Prostate gland (tissue), 2 donors: ENCODE data around the gene TANC1.

Source experiments
- CTCF ChIP-seq, 4 experiments: fragments of 200-600 bp in 2 of 4; fragments of 450-650 bp in 2 of 4; sonication (generic) in 2 of 4; IDR thresholded peaks; 1 replicate in 3 of 4; 2 replicates in 1 of 4; pipeline ENCODE4 v1.5.1; 2016 to 2019; ENCODE audit warnings: antibody characterized with exemption in 4 of 4, mild to moderate bottlenecking in 2 of 4, moderate library complexity in 2 of 4
- POLR2A ChIP-seq: fragments of 450-650 bp; IDR thresholded peaks from one replicate; pipeline ENCODE4 v1.6.1; 2016; ENCODE audit warnings: antibody characterized with exemption, mild to moderate bottlenecking

GRCh38 chr2:159124931-159125467 is 156.6 kb downstream of the TANC1 start:
- no peak for TF ChIP-seq CTCF (IDR thresholded peaks at IDR 0.05)
- no peak for TF ChIP-seq POLR2A
